Activated CD8-positive, alpha-beta memory T cell treated with anti-CD3 and anti-CD28 coated beads, Interleukin-2, amount 50 U/mL, for 24 hours (primary cell): ENCODE results near the gene DCBLD1.
"Not testable (repeated sequence)": the region's sequence is repeated elsewhere in the genome, so short reads cannot be mapped to it uniquely, and the experiment has no call there.

Experiments
- DNase-seq: peaks from one replicate; pipeline ENCODE4 v3.0.0-alpha.2; 2020; ENCODE audit errors: extremely low read depth

DCBLD1 gene

GRCh38 chr6:117501722-117502121, 19.2 kb downstream of the DCBLD1 start:
- no peak for DNase-seq

GRCh38 chr6:117502580-117502979, 20.1 kb downstream of the DCBLD1 start:
- DNase-seq: no peak

- DNase-seq: no peak
These were observed 20.7 kb downstream of the DCBLD1 start for GRCh38 chr6:117503211-117503610.

DNA sequence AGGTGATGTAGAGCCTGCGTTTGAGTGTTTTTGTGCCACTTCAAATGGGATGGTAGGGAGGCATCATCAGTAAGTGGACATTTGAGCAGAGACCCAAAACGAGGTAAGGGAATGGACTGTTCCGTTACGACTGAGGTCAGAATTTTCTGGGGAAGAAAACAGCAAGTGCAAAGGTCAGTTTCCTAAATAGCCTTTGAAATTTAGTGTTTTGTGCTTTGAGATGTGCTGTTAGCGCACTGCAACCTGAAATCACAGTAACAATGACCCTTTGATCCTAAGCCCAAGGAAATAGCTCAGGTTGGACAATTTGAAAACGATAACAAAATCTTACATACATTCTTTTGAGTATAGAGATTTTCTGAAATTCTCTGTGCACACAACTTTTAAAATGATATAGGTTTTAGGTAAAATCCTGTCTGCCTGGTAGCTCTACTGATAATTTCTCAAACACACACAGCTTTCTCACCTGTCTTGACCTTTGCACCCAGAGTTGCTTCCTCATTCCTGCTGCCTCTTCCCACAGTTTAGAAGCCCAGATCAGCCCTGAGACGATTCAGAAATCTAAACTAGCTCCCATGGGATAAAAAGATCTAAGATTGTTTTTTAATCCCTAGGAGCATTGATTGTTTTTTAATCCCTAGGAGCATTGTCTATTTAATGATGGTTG, 22.1 kb downstream of the DCBLD1 start:
- DNase-seq: no peak

DNA sequence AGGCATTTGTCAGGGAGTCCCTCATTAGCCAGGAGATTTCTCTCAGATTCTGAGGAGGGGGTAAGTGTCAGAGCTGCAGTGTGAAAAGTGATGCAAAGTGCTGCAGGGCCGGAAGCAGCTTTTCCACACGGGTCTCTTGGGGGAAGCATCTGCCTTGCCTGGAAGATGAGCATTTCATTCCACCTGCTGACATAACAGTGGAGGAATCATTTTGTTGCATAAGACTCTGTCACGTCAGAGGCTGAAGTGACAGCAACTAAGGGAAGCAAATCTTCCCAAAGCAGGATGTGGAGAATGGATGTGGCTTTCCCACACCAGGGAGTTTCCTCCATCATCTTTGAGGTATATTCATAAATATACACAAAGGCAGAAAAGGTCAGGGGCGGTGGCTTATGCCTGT, 22.8 kb downstream of the DCBLD1 start:
- DNase-seq: no peak

DNA sequence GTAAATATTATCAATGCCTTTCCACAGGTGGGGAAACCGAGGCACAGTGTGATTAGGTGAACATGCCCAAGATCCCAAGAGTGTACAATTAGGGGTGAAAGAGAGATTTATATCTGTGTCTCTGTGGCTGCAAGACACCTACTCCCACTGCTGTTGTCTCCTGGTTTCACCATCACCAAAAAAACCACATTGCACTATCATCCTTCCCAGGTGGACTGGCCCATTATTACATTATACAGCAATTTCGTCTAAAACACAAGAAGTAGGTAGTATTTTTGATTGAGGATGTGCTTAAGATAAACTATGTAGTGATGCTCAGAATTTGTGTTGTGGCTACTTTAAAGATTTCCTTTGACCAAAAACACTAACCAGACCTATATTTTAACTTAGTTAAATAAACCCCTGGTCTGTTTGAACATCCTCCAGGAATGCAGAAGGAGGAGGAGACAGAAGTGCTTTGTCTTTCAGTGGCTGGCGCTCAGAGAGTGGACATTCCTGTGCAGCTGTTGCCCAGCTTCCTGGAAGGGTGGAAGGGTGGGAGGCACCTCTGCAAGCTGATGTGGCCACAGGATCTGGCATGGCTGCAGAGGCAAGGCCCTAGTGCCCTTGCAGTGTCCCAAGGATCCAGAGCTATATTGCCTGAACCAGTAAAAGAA, 23.8 kb downstream of the DCBLD1 start:
- DNase-seq: no peak

DNA sequence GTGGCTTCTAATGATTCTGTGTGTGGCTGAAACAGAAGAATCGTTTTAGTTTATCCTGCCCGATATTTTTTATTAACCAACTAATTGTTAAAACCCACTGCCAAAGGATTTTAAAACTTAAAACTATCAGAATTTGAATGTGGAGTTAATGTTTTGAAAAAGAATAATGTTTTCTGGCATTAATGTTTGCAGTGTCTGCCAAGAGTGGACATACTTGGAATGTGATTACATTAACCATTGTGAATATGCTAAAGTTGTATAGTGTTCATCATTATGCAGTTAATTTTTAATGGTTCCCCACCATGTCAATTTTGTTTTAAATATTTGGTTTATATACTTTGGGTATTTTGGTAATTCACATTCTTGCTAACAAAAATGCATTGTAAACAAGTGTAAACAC, 24.4 kb downstream of the DCBLD1 start:
- no peak for DNase-seq

DNA sequence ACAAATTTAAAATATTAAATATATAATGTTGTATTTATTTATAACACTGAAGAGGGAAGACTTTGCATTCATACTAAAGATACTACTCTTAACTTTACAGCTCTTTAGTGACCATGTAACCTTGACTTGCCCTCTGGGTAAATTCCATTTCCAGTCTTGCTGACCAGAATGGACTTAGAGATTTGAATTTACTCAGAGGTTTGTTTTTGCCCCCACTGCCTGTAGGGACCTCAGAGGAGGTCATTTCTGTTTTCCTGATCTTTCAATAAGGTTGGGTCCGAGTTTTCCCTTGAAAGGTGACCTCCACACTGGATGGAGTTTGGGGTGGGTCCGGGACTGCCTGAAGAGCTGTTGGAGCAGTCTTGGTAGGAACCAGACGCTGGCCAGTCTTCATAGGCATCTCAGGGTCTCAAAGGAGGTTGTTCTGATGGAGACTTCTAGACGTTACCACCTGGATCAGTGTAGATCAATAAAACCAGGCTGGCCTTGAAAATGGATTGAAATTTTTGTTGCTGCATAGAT, 26.0 kb downstream of the DCBLD1 start:
- DNase-seq: no peak

DNA sequence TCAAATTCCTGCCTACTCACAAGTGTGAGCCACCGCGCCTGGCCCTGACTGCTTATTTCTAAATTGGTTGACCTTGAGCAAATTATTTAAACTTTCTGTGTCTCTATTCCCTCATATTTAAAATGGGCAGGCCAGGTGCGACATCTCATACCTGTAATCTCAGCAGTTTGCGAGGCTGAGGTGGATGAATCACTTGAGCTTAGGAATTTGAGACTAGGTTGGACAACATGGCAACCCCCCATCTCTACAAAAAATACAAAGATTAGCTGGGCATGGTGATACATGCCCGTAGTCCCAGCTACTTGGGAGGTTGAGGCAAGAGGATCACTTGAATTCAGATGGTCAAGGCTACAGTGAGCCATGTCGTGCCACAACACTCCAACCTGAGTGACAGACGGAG, 26.5 kb downstream of the DCBLD1 start:
- no peak for DNase-seq

GRCh38 chr6:117512056-117512828, 29.8 kb downstream of the DCBLD1 start:
- DNase-seq: no peak

- DNase-seq: no peak
These were observed 30.6 kb downstream of the DCBLD1 start for GRCh38 chr6:117512987-117513573.

DNA sequence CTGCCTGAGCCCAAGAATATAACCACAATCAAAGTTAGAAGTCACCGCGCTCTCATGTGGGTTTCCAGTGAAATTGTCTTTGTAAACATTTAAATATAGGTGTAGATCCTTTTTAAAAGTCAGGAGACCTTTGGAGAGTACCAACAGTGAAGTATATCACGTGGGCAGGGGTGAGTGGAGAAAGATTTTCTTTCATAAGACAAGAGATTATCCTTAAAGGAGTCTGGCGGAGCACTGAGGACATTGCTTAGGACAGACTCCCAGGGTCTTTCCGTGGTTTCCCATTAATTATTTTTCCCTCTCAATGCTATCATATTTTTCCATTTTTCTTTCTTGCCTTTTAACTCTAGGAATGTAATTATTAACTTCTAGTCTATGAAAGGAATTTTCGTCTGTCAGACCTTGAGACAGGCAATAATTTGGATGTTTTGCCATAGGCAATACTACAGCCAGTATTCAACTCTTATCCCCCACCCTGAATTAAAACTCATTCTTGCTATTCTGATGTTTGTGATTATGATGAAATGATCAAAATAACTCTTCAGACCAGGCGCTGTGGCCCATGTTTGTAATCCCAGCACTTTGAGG, 31.4 kb downstream of the DCBLD1 start:
- no peak for DNase-seq

DNA sequence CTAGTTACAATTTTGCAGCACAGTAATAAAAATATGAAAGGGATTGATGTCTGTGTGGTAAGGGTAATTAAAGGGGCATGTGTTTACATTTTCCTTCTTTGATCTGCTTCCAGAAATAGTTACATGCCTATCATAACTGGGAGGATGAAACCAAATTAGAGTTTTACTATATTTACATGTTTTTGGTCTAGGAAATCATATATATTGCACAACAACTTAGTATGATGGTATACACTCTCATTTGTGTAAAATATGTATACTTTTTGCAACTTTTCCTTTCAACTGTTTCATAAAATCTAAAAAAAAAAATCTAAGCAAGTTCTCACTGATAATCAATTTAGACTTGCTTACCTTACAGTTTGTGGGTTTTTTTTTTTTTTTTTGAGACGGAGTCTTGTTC, 32.2 kb downstream of the DCBLD1 start:
- no peak for DNase-seq

GRCh38 chr6:117515326-117515725, 32.9 kb downstream of the DCBLD1 start:
- no peak for DNase-seq

DNA sequence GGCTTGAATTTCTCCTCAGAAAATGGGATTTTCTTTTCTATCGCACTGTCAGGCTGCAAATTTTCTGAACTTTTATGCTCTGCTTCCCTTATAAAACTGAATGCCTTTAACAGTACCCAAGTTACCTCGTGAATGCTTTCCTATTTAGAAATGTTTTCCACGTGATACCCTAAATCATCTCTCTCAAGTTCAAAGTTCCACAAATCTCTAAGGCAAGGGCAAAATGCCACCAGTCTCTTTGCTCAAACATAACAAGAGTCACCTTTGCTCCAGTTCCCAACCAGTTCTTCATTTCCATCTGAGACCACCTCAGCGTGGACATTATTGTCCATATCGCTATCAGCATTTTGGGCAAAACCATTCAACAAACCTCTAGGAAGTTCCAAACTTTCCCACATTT, 35.5 kb downstream of the DCBLD1 start:
- DNase-seq: not testable (repeated sequence)

- no peak for DNase-seq
These were observed 36.4 kb downstream of the DCBLD1 start for GRCh38 chr6:117518870-117519269.

DNA sequence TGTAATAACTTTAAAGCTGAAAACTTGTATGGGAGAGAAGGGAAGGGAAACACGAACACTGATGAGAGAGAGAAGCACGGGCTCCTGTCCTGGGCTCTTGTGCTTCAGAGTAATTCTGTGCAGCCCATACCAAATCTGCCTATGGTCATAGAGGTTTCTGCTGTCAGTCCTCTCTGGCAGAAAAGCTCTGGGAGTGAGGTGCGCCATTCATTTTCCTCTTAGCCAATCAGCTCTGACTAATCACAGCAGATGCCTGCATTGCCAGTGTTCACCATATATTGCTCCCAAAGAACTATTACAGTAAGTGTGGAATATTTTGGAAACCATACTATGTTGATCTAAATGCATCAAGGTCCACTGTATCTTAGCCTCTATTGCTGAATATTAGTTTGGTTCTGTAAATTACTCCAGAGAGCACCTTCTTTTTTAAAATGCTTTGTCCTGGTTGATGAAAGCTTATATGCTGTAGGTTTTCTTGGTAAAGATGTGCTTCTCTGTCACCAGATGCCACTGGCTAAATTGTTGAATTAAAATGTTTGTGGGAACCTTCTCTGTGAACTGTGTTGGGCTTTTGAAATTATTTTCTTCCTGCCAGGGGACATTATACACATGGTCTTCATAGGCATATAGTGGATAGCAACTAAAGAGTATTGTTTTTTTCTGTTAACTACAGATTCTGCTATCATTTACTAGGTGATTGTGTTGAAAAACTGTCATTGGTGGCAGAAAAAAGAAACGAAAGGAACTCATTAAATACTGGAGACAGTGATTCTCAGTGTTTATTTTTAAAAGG, 38.3 kb downstream of the DCBLD1 start:
- no peak for DNase-seq

- DNase-seq: no peak
These were observed 39.5 kb downstream of the DCBLD1 start for GRCh38 chr6:117521791-117522502.

DNA sequence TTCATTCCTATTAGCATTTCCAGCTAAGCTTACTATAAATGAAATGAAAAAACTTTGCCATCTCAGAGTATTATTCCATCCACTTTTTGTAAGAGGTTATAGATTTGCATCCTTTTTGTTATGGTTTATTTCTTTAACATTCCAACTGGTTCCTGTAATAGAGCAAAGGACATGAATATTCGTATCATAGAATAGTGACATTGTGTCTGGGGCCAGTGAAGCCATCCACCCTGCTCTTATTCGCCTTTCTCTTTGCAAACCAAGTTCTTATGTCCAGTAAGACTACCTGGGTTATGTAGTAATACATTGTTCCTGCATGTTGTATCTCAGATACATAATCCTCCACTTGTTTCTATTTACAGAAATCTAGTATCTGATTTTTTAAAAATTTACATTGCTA, 43.1 kb downstream of the DCBLD1 start:
- DNase-seq: no peak

GRCh38 chr6:117530467-117531242, 48.2 kb downstream of the DCBLD1 start:
- DNase-seq: no peak
